GM23248 (cell line): ENCODE measurements around the gene TUBA1B. TPM values are rescaled to one million over a fixed set of nuclear protein-coding genes. Genes with fewer than 3 reads are reported as not detected.
"Not testable (repeated sequence)": the region's sequence is repeated elsewhere in the genome, so short reads cannot be mapped to it uniquely, and the experiment has no call there.

Source experiments
- DNase-seq: peaks from one replicate; pipeline ENCODE4 v3.0.0-alpha.2; 2015
- H2AFZ ChIP-seq: fragments of 200-600 bp; sonication (generic); 2 replicates; pipeline ENCODE4 v1.6.1; 2016; ENCODE audit warnings: antibody characterized with exemption
- H3F3A ChIP-seq: fragments of 200-600 bp; sonication (generic); 2 replicates; pipeline ENCODE4 v1.6.1; 2016; ENCODE audit warnings: mild to moderate bottlenecking, antibody characterized with exemption, mixed run types; ENCODE audit not compliant: insufficient read depth
- H3K27ac ChIP-seq: fragments of 200-600 bp; sonication (generic); 2 replicates; pipeline ENCODE4 v1.5.1; 2016; ENCODE audit warnings: mild to moderate bottlenecking
- H3K27me3 ChIP-seq: fragments of 200-600 bp; sonication (generic); replicated peaks from 2 replicates; pipeline ENCODE4 v1.6.1; 2016; ENCODE audit warnings: mild to moderate bottlenecking; ENCODE audit not compliant: insufficient read depth
- H3K36me3 ChIP-seq: fragments of 200-600 bp; sonication (generic); 2 replicates; pipeline ENCODE4 v1.6.1; 2016; ENCODE audit warnings: low read depth, mild to moderate bottlenecking
- H3K4me1 ChIP-seq: fragments of 200-600 bp; sonication (generic); 2 replicates; pipeline ENCODE4 v1.6.1; 2016; ENCODE audit warnings: mild to moderate bottlenecking; ENCODE audit not compliant: insufficient read depth
- H3K4me2 ChIP-seq: fragments of 200-600 bp; sonication (generic); one replicate; pipeline ENCODE4 v1.6.1; 2016; ENCODE audit warnings: mild to moderate bottlenecking; ENCODE audit not compliant: unreplicated experiment
- H3K4me3 ChIP-seq: fragments of 200-600 bp; sonication (generic); 2 replicates; pipeline ENCODE4 v1.5.1; 2016; ENCODE audit warnings: mild to moderate bottlenecking
- H3K79me2 ChIP-seq: fragments of 200-600 bp; sonication (generic); 2 replicates; pipeline ENCODE4 v1.6.1; 2016; ENCODE audit warnings: mild to moderate bottlenecking; ENCODE audit not compliant: insufficient read depth
- H3K9ac ChIP-seq: fragments of 200-600 bp; sonication (generic); 2 replicates; pipeline ENCODE4 v1.6.1; 2016; ENCODE audit warnings: mild to moderate bottlenecking
- H3K9me2 ChIP-seq: fragments of 200-600 bp; sonication (generic); 2 replicates; pipeline ENCODE4 v1.6.1; 2016; ENCODE audit warnings: mixed run types, mild to moderate bottlenecking, moderate library complexity; ENCODE audit not compliant: insufficient read depth
- H3K9me3 ChIP-seq: fragments of 200-600 bp; sonication (generic); one replicate; pipeline ENCODE4 v1.6.1; 2017; ENCODE audit warnings: low read depth
- H4K20me1 ChIP-seq: fragments of 200-600 bp; sonication (generic); 2 replicates; pipeline ENCODE4 v1.6.0; 2016; ENCODE audit not compliant: insufficient read depth
- EZH2 ChIP-seq: fragments of 200-600 bp; sonication (generic); IDR thresholded peaks from 2 replicates; pipeline ENCODE4 v1.6.1; 2018; ENCODE audit warnings: antibody characterized with exemption, mild to moderate bottlenecking; ENCODE audit not compliant: insufficient read depth, poor library complexity, severe bottlenecking
- EZH2phosphoT487 ChIP-seq: fragments of 200-600 bp; sonication (generic); IDR thresholded peaks from 2 replicates; pipeline ENCODE4 v1.6.1; 2018; ENCODE audit warnings: antibody characterized with exemption, moderate library complexity, mild to moderate bottlenecking, low read depth; ENCODE audit not compliant: insufficient read depth
- WGBS, 2 experiments: methylation state at CpG; one replicate each; pipeline ENCODE4 v1.1.6; 2015 to 2017; ENCODE audit warnings: low lambda C conversion rate in 2 of 2, low coverage in 1 of 2; ENCODE audit errors: missing lambda C conversion rate in 2 of 2; 5-methylcytosine and 5-hydroxymethylcytosine counted together
- in situ Hi-C: fragments of 300-500 bp; cut with MboI; formaldehyde crosslinking; loops from 2 replicates; pipeline ENCODE4 v1.15.0; 2020
- polyA plus RNA-seq: library from polyadenylated mRNA; unstranded; fragments of >200 nt; fragmentation: Nextera tagmentation; extraction: Ambion mirVana; gene quantifications from 2 replicates; pipeline ENCODE4 v1.2.1, GENCODE V29; 2016
- total RNA-seq: library from RNA; depleted of rRNA; stranded (reverse); fragments of >200 nt; shearing (Covaris generic); gene quantifications from 2 replicates; pipeline ENCODE4 v1.2.3, GENCODE V29; 2014

The TUBA1B gene
- total and polyA plus RNA-seq, 2 experiments from 2014 or later, result 1,195 to 1,776 TPM

DNA sequence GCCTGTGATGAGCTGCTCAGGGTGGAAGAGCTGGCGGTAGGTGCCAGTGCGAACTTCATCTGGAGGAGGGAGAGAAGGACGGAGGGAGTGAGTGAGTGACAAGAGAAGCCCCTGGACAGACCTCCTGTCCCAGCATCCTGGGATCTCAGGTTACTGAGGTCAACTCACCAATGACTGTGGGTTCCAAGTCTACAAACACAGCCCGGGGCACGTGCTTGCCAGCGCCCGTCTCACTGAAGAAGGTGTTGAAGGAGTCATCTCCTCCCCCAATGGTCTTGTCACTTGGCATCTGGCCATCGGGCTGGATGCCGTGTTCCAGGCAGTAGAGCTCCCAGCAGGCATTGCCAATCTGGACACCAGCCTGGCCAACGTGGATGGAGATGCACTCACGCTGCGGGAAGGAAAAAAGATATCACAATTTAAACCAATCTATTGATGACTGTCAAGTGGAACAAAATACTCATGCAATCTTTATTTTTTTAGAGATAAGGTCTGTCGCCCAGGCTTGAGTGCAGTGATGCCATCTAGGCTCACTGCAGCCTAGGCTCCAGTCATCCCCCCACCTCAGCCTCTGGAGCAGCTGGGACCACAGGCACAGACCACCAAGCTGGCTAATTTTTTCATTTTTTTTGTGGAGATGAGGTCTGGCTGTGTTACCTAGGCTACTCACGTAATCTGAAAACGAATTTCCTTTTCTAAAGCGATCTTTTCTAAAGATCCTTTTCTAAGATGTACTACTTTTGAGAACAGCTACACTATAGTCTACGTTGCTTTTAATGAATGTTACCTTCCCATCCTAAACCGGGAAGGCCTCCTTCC lies 1.7 kb downstream of the TUBA1B start:
- in situ Hi-C loops, result no loop called here
- peak overlapping the region; percentile 99 for H3K27ac ChIP-seq

DNA sequence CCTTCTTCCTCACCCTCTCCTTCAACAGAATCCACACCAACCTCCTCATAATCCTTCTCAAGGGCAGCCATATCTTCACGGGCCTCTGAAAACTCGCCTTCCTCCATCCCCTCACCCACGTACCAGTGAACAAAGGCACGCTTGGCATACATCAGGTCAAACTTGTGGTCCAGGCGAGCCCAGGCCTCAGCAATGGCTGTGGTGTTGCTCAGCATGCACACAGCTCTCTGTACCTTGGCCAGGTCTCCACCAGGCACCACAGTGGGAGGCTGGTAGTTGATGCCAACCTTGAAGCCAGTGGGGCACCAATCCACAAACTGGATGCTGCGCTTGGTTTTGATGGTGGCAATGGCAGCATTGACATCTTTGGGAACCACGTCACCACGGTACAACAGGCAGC lies 3.2 kb downstream of the TUBA1B start:
- H3K9ac ChIP-seq, H3K9me3 ChIP-seq, H3K4me3 ChIP-seq, H3K27ac ChIP-seq, H2AFZ ChIP-seq, in situ Hi-C loops, H3K4me2 ChIP-seq, H3K27me3 ChIP-seq, DNase-seq, H3K9me2 ChIP-seq: not testable (repeated sequence)
- peaks cover 56% of the 10 kb centered on the region for H3F3A ChIP-seq
- H3K79me2 ChIP-seq, result peaks cover 39% of the 10 kb centered on the region
- H3K4me1 ChIP-seq, result peaks cover 17% of the 10 kb centered on the region; the same call in 1 of the 2 replicates
- 90 to 97% methylated on average over 8 of the region's 8 CpGs for WGBS, 2 experiments
- H4K20me1 ChIP-seq, result peaks cover 12% of the 10 kb centered on the region; the same call in 1 of the 2 replicates
- H3K36me3 ChIP-seq, result peaks cover 27% of the 10 kb centered on the region

More for the DNA sequence above, 1.7 kb downstream of the TUBA1B start:
- Histone ChIP-seq H3K4me3 (peak overlapping the region; percentile 91), H3K4me2 (peak overlapping the region; percentile 98), H3K9ac (peak overlapping the region; percentile 98), H3K9me2 (no peaks in the 10 kb centered on the region), H3K27me3 (no peaks in the 10 kb centered on the region), H3K79me2 (peaks cover 55% of the 10 kb centered on the region), H3F3A (peaks cover 57% of the 10 kb centered on the region), H3K9me3 (no peaks in the 10 kb centered on the region), H3K4me1 (peaks cover 24% of the 10 kb centered on the region), H2AFZ (no peak overlapping the region), H3K36me3 (peaks cover 27% of the 10 kb centered on the region), H4K20me1 (peaks cover 12% of the 10 kb centered on the region; the same call in 1 of the 2 replicates)
- 38 to 41% methylated on average over 18 of the region's 18 CpGs for WGBS, 2 experiments
- DNase-seq, result peak; percentile 35
- TF ChIP-seq EZH2phosphoT487 (no peak), EZH2 (no peak)

DNA sequence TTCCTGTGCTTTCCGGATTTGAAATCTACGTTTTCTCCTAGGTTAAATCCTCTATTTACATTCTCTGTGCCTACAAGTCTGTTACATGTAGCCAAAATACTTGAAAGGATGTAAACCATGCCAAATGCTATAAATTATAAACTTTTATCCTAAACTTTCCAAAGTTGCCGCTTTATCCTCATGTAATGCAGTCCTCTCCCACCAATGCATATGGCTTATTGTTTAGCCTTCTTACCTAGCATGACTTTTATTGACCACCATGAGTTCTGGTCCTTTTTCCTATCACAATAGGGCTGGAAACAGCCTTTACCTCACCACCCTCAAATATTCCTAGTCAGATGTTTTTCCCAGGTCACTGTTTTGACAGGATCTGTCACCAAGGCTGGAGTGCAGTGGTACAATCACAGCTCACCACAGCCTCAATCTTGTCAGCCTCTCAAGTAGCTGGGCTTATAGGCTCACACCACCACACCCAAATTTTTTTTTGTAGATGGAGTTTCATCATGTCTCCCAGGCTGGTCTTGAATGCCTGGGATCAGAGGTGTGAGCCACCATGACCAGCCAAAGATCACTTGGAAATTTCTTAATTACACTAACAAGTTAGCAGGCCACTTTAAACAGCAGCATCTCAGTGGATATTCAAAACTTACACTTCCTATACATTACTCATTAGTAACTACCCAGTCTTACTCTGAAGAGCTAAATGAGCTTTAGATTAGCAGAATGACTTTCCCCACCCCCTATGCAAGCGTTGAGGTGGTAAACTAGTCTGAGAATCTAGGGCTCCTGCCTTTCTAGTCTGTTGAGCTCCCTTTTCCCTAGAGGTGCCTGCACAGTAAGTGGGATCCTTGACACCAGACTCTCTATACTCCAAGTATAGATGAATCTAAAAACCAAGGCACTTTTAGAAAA lies 4.1 kb downstream of the TUBA1B start:
- in situ Hi-C loops, result no loop called here
- Histone ChIP-seq H3K27me3 (no peaks in the 10 kb centered on the region), H3K4me2 (no peak overlapping the region), H4K20me1 (peaks cover 12% of the 10 kb centered on the region; the same call in 1 of the 2 replicates), H3K9me2 (no peaks in the 10 kb centered on the region), H3K9ac (no peak overlapping the region), H3K9me3 (no peaks in the 10 kb centered on the region), H3K4me3 (no peak overlapping the region), H2AFZ (no peak overlapping the region), H3K27ac (peak overlapping the region; percentile 22; the same call in 1 of the 2 replicates), H3F3A (peaks cover 47% of the 10 kb centered on the region), H3K36me3 (peaks cover 27% of the 10 kb centered on the region), H3K4me1 (peaks cover 11% of the 10 kb centered on the region; the same call in 1 of the 2 replicates), H3K79me2 (peaks cover 30% of the 10 kb centered on the region)
- WGBS, 2 experiments, result 80 to 82% methylated on average over 4 of the region's 4 CpGs
- no peak for TF ChIP-seq EZH2
- TF ChIP-seq EZH2phosphoT487, result no peak
- peak; percentile 11 for DNase-seq

DNA sequence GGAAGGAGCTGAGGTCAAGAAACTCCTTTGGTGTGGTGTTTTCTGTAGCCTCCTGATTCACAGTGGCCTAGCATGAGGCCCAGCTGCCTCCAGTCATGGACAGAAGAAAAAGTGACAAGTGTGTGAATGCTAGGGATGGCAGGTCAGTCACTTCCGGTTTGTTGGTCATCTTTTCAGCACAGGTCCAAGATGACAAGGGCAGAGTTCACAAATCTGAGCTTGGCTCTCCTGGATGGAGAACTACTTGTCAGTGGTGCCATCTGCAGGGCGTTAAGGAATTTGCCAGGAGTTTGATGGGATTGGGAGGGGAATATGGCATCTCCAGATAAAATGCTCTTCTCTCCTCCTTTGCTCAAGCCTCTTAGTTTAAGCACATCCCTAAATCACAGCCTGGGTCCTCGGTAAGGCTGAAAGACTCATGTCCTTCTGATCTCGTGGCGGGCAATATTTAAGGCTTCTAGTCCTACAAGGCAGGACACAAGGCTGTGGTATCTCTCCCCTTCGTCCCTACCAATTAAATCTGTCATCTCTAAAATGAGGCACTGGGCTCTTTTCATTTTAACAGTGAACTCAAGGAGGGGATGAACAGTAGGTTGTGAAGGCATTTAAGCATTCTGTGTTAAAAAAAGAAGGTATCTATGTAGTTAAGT lies 10.0 kb downstream of the TUBA1B start:
- in situ Hi-C loops, result no loop called here
- peak overlapping the region; percentile 58; the same call in 1 of the 2 replicates for H2AFZ ChIP-seq

More for the DNA sequence above, 10.0 kb downstream of the TUBA1B start:
- Histone ChIP-seq H3K9me3 (no peaks in the 10 kb centered on the region), H4K20me1 (no peaks in the 10 kb centered on the region), H3K9ac (no peak overlapping the region), H3K9me2 (no peaks in the 10 kb centered on the region), H3K4me2 (no peak overlapping the region), H3K4me1 (no peaks in the 10 kb centered on the region), H3K79me2 (no peaks in the 10 kb centered on the region), H3K27me3 (no peaks in the 10 kb centered on the region), H3F3A (peaks cover 8% of the 10 kb centered on the region), H3K36me3 (no peaks in the 10 kb centered on the region), H3K4me3 (no peak overlapping the region), H3K27ac (no peak overlapping the region)
- TF ChIP-seq EZH2, result no peak
- no peak for TF ChIP-seq EZH2phosphoT487
- WGBS, 2 experiments, result 21 to 24% methylated on average over 6 of the region's 6 CpGs
- DNase-seq, result peak; percentile 81
